Stimulated activated CD8-positive, alpha-beta memory T cell treated with anti-CD3 and anti-CD28 coated beads, Interleukin-2, amount 100 ng/mL, for 48 hours (primary cell): ENCODE data around the gene XPNPEP1.

Experiments used
- DNase-seq, 2 donors: peaks; one replicate each; pipeline ENCODE4 v3.0.0-alpha.2; 2020; ENCODE audit warnings: low read depth in 2 of 2

The XPNPEP1 gene

DNA sequence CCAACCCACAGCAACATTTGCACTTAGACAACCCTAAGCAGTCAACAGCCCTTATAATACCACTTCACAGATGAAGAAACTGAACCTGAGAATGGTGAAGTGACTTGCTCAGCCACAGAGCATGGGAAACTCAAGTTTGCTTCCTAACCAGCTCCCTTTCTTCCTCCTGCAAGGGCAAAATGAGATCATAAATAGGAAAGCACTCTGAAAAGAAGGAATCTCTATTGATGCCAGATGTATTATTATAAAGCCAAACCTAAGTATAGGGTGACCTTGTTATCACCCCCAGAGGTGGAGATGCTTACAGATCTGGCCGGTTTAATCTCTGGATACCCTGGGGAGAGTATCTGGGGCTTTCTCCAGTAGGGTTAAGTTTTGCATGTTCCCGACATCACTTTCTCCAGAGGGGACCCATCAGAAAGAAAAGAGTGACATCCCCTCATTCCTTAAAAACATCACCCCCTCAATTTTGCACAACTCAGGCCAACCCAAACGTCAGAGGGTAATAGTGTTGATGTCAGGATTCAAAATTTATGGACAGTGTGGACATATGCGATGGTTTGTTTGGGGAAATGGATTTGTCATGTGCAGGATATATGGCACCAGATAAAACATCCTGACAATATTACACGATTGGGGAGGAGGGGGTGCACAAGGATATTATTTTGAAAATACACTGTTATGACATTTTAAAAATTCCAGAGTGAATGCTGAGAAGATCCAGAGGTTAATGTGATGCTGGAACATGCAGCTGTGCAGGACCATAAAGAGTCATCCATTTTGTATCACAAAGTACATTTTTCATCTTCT, 24.0 kb upstream of the XPNPEP1 start:
- no peak for DNase-seq

DNA sequence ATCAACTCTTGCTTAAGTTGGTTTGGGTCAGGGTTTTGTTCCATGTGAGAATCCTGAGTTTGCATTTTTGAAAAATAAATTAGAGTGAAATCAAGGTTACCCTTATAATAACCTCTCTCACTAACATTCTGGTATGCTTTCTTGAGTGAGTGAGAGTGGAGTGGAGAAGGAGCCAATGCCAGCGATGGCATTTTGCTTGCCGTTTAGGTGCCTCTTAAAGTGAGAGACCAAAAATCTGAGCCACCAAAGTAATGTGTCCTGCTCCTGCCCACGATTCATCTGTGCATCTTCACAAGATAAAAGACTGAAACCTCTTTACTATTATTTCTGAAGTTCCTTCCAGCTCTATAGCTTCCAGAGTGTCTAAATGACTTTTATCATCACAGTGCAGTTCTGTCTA, 23.4 kb upstream of the XPNPEP1 start:
- no peak for DNase-seq

DNA sequence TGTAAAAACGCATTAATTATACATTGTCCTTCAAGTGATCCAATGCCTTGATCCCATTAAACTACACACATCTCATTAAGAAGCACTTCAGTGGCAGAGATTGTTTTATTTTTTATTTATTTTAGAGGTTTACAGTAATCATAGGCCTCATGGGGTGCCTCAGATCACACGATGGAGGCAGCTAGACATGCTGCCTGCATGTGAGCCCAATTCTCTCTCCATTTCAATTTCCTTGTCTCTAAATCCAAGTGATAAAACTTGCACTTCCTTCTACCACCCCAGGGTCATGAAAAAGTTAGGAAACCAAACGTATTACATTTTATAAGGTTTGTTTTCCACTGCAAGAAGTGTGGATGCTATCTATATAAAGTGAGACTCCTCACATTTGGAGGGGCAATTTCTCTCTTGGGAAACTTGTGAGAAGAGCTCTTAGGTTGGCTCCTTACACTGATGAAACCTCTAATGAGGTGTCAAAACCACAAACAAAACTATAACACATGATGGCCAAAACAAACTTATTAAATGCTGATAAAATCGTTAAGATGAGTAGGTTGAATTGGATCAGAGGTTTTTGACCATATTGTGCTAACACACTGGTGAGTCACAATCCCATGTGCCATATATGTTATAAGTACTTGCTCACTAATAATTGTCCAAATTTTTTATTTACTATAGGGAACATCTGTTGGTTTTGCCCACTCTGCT, 22.3 kb upstream of the XPNPEP1 start:
- DNase-seq = no peak

DNA sequence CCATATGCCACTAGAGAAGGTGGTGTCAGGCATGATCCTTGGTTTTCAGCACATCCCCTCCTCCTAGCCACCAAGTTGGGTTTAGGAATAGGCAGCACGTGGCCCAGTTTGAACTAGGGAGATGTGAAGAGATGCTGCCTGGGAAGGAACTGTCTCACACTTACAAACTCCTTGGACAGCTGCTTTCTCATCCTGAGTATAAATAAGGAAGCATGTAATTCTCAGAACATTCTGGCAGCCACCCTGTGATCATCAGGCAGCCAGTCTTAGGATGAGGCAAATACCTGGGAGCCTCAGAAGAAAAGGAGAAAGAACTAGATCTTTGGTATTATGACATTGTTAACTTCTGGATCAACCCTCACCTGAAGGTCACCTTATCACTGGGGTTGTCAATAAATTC, 21.3 kb upstream of the XPNPEP1 start:
- no peak for DNase-seq

DNA sequence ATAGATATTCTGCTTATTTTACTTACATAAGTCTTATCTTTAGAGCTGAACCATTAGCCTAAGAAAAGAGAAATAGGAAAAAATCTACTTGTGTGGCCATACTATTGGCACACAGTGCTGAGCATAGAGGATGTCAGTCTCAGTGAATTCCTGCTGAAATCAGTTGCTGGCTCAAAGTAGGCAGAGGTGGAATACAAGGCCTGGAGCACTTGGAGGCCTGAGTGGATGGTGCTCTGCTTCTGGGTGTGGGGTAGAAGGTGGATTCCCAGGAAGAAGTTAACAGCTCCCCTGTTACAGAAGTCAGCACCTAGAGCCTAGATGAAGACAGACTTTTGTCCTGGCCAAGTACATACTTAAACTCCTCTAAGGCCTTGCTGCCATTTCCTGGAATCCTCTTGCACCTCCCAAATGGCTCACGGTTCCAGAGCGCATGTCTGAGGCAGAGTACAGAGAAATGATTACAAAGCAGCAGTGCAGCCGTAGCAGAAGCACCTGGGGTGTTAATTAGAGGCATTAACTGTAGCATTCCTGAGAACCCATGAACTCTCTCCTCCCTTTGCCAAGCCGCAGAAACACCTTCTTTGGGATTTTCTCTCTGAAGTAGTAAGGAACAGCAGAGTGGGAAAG, 18.0 kb upstream of the XPNPEP1 start:
- no peak for DNase-seq

DNA sequence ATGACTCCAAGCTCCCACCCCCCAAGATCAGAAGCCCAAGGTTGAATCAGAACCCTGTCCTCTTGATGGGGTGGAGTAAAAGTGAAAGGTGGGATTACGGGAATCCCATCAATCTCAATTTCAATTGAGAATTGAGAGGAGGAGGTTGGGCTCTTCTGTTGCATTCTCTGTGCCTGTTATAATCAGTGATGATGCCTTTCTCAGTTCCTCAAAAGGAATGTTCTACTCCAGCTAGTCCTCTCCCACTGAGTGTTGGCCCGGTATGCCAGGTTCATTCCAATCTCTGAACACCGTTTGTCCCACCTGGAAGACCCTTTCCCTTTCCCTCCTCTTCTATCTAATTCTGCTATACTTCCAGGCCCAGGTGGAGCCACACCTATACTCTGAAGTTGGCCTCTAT, 17.2 kb upstream of the XPNPEP1 start:
- DNase-seq = no peak

DNA sequence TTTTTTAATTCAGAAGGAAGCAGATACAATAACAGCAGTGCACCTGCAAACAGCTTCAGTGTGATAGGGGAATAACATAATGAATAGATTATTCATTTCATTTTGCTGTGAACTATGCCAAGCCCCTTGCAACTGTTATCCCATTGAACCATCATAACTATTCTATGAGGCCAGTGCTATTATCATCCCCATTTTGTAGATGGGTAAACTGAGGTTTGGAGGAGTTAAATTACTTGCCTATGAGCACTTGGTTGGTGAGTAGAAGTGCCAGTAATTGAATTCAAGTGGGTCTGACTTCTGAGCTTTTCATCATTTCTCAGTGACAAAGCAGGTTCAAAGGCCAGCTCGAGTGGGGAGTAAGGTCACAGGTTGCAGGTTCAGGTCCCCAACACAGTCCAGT, 16.8 kb upstream of the XPNPEP1 start:
- DNase-seq = no peak

DNA sequence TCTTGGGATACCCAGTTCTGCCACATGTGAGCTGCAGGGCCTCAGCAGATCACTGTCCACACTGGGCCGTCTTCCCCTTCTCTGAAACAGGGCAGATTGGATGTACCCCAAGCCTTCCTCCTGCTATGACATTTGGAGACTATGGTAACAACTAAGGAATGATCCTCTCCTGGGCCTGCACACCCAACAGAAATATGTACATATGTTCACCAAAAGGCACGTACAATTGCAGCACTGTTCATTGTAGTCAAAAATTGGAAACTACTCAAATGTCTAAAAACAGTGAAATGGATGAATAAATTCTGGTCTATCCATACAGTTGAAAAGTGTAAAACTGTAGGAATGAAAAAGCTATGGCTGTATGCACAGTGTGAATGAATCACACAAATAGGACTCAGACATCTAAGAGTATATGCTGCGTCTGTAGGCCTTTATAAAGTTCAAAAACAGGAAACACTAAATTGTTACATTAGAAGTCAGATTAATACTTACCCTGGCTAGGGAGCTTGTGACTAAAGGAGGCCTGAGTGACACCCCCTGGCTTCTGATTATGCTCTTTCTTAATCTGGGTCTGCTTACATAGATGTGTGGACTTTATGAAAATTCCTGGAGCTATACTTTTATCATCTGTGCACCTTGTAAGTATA, 16.1 kb upstream of the XPNPEP1 start:
- DNase-seq = no peak

DNA sequence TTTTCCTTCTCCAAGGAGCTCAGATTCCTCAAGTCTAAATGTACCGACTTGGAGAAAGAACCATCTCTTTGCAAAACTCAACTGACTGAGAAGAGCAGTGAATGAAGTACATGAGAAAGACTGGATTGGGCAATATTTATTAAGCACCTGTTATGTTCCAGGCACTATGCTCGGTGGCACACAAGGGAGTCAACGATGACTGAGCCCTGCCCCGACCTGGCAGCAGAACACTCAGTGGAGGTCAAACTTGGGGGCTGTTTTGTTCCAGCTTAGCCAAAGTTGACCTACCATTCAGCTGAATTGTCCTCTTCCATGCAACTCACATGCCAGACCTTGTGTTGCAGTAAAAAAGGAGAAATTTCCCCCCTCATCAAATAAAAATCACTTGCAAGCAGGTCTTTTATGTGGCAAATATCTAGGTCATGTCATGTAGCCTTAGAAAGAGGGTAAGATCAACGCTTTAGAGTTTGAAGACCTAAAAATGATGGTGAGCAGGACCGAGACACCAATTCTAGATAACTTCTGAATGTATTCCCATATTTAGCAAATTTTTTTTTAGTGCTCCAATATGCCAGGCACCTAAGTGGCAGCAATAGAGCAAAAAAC, 14.3 kb upstream of the XPNPEP1 start:
- no peak for DNase-seq

DNA sequence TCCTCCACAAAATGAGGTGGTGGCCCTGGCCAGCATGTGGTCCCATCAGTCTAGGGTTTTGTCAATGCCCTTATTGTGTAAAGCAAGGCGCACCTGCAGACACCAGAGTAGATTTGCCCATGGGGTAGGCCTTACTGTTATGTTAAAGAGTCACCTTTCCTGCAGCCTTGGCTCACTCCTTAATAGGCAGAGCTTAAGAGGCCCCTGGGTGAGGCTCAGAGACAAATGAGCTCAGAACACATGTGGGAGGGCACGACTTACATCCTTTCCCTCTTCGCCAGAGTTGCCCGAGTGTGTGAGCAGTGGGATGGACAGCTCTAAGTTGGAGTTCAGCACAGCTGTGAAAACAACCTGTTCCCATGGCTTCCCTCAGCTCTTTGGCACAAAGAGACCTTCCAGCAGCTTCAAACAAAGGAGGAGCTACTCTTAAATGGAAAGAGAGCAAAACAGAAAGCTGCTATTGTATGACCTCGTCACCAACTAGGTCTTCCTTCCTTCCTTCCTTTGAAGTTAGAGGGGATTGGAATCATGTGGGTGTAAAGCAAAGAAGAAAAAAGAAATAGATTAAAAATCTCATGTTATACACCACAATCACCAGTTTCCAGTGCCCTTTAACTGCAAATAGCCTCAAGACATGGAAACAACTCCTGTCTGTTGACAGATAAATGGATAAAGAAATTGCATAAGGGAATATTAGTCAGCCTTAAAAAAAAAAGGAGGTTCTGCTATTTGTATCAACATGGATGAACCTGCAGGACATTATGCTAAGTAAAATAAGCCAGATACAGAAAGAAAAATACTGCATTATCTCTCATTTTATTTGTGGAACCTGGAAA, 11.9 kb upstream of the XPNPEP1 start:
- DNase-seq = no peak

DNA sequence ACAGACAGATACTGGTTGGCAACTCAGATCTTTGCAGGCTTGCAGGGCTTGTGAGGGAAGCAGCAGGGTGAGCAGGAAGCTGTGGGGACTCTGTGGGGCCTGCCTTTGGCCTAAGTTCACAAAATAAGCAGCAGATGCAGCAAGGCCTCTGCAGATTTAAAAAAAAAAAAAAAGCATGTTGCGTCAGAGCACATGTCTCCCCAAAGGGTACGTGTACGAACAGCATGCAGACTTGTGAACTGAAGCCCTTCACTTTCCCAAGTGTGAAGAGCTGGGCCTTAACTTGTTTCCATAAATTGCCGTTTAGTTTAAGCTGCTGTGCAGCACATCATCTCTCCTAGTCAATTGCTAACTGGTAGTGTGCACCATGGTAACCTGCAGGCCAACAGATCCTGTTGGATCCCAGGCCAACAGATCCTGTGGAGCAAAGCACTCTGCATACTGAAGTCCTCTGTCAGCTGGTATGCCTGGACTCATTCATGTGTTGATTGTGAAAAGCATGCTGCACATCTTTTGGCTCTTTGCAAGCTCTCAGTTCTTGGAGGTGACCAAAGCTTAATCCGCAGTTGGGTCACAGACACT, 10.8 kb upstream of the XPNPEP1 start:
- no peak for DNase-seq

DNA sequence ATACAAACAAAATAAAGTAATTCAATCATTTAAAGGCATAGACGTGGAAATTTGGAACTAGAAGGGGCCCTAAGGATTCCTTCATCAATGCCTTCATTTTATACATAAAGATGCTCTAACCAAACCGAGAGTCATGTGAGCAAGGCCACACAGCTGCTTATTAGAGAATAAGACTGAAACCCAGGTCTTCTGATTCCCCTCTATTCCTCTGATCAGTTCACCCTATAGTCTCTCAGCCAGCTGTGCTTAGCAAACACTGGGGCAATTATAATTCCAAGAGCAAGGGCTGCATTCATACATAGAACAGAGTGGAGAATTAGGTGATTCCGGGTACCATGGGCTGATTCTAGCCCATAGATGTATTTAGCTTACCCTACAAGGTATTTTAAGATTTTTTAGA, 9.7 kb upstream of the XPNPEP1 start:
- no peak for DNase-seq

DNA sequence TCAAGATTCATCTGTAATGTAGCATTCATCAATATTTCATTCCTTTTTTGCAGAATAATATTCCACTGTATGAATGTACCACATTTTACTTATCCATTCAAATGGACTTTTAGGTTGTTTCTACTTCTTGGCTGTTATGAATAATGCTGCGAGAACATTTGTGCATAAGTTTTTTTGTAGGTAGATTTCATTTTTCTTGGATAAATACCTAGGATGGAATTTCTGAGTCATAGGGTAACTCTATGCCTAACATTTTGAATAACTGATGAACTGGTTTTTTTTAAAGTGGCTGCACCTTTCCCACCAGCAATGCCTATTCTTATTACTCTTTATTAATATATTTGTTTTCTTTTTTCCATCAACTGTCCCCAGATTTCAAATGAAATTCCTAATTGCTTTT, 9.1 kb upstream of the XPNPEP1 start:
- no peak for DNase-seq

DNA sequence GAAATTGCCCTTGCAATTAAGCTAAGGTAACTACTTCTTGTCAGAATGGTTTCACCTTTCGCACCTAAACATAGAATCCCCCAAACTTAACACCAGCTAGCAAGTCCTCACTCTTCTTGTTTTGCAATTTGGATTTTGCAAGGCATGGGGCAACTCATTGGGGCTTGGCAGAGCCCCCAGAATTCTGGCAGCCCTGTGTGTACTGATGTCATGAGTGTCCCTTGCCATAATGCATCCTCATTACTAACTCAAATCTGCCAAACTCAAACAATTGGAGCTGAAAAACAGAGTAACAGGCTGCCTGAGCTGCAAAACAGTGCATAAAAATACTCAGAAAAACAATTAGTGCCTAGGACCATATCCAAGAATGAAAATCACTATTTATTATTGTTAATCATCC, 7.9 kb upstream of the XPNPEP1 start:
- no peak for DNase-seq

DNA sequence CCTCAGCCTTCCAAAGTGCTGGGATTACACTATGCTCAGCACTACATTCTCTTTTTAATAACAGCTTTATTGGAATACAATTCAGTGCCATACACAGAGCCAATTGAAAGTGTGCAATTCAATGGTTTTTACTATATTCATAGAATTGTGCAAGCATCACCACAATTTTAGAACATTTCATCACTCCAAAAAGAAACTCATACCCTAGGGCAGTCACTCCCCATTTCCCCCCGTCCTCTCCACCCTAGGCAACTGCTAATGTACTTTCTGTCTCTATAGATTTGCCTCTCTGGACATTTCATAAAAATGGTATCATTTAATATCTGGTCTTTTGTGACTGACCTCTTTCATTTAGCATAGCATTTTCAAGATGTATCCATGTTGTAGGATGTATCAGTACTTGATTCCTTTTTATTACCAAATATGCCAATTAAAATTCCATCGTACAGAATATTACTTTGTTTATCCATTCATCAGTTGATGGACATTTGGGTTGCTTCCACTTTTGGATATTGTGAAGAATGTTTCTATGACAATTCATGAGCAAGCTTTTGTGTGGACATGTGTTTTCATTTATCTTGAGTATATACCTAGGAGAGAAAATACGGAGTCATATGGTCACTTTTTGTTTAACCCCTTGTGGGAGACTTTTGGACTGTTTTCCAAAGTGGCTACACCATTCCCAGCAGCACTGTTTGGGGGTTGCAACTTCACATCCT, 6.3 kb upstream of the XPNPEP1 start:
- DNase-seq = no peak

DNA sequence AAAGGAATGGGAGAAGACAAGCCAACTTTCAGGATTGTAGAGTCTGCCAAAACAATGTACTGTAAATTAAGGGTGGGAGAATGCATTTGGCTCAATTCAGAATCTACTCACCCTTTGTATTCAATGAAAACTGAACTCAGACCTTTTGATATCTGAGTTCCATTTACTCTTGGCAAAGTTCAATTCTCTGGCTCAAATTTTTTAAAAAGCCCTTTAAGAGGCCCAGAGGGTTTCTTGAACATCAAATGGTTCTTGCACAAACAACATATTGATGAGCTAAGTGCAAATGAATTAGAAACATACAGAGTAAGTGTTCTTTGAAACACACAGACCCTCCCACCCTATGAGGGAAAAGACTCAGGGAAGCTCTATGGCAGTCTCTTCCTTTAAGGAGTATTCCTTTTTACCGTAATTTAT, 5.2 kb upstream of the XPNPEP1 start:
- no peak for DNase-seq

DNA sequence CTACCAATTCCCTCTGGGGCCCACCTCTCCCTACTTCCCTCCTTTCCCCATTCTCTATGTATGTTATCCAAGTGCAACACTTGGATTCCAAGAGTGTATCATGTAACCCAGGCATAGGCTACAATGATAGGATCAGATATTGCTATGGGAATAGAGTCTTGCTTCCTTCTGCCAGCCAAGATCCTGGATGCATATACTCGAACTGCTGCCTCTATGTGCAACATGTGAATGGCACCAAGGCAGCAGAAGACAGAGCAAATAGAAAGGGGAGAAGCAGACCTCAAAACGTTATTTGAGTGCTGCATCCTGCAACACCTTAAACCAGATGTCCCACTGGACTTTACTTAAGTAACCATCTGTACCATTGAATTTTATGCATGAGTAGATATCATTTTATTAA, 3.5 kb upstream of the XPNPEP1 start:
- no peak for DNase-seq

DNA sequence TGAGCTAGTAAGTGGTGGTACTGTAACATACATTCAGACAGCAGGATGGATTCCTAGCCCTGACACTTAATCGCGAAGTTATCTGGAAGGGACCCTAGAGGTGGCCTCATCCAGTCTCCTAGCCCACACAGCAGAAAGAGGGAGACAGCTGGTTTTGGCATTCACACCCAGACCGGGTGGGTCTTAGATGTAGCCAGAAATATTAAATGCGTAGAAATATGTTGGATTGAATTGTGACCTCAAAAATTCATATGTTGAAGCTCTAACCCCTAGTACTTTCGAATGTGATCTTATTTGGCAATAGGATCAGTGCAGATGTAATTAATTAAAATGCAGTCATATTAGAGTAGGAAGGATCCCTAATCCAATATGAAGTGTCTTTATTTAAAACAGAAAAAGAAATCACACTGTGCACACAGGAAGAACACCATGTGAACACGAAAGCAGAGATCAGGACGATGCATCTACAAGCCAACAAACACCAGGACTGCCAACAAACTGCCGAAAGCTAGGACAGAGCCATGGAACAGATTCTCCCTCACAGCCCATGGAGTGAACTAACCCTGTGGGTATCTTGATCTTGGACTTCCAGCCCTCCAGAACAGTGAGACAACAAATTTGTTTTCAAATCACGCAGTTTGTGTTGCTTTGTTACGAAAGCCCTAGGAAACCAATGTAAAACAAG, 2.9 kb upstream of the XPNPEP1 start:
- DNase-seq = no peak

DNA sequence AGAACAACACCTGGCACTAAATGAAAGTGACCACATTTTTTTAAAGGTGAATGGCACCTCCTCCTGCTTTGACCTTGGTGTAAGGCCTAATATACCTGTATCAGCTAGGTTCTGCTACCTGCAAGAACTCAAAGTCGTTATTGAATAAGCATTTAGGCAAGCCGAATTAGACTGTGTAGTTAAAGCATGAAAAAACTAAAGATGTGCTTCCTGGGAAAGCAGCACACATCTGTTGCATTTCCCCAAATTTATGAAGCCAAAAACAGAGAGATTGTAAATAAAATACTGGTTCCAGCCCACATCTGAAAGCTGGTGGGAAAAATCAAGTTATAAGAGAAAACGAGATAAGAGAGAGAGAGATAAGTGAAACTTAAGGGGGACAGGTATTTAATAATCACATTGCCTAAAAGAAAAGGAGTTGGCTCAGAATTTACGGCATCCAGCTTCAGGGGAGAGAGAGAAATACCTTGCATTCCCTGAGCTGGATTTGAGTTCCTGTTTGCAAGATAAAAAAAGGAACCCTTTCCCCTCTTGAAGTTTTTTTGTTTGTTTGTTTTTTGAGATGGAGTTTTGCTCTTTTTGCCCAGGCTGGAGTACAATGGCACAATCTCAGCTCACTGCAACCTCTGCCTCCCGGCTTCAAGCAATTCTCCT, 1.8 kb upstream of the XPNPEP1 start:
- DNase-seq = no peak
